AG04449 (cell line): ENCODE data around the gene VAC14.

Experiments
- CTCF ChIA-PET: fragments of 350-600 bp; formaldehyde crosslinking; extraction: SDS; loops from one replicate; lab custom pipeline; 2021; ENCODE audit warnings: antibody characterized with exemption; lab: Yijun Ruan, JAX
- POLR2A ChIA-PET: fragments of 400-600, 350-600 bp; formaldehyde crosslinking; extraction: SDS; loops from one replicate; lab custom pipeline; 2020; ENCODE audit warnings: antibody characterized with exemption, inconsistent platforms; lab: Yijun Ruan, JAX
- DNase-seq: peaks from one replicate; pipeline ENCODE4 v3.0.0-alpha.2; 2010; ENCODE audit warnings: low read depth, low spot score
- H3K4me3 ChIP-seq: 2 replicates; pipeline ENCODE4 v1.5.1; 2011; ENCODE audit warnings: low read depth, mild to moderate bottlenecking, control low read depth, low read length
- CTCF ChIP-seq: IDR thresholded peaks from one replicate; pipeline ENCODE4 v1.5.1; 2011; ENCODE audit warnings: mild to moderate bottlenecking, moderate library complexity, low read length, control low read depth, inconsistent platforms; ENCODE audit not compliant: insufficient read depth; ENCODE audit errors: missing control alignments

Gene VAC14

GRCh38 chr16:70661918-70662641, 138.9 kb downstream of the VAC14 start:
- POLR2A ChIA-PET: no interaction called here
- no peak for DNase-seq
- TF ChIP-seq CTCF: no peak
- CTCF ChIA-PET: interaction anchor here (0.7 to 2.2 kb wide), 4 partner anchors 9 to 293 kb away, joined by 3 to 11 read pairs (median 6); no protein-coding TSS in a partner anchor
- H3K4me3 ChIP-seq: no peak overlapping the region

GRCh38 chr16:70661534-70661917, 139.4 kb downstream of the VAC14 start:
- no peak overlapping the region for H3K4me3 ChIP-seq
- ChIA-PET POLR2A (no interaction called here), CTCF (interaction anchor here (1.1 to 2.2 kb wide), 3 partner anchors 8 to 293 kb away, joined by 3 to 11 read pairs (median 10); no protein-coding TSS in a partner anchor)
- no peak for DNase-seq
- TF ChIP-seq CTCF: no peak

- no peak overlapping the region for H3K4me3 ChIP-seq
- ChIA-PET CTCF (interaction anchor here (8.7 kb wide), 1 partner anchor 110 kb away, joined by 80 read pairs; no protein-coding TSS in a partner anchor), POLR2A (no interaction called here)
- TF ChIP-seq CTCF: no peak
- no peak for DNase-seq
Measured at GRCh38 chr16:70660672-70661350, 140.1 kb downstream of the VAC14 start.

- ChIA-PET POLR2A (interaction anchor here (1.1 kb wide), 1 partner anchor 9 kb away, joined by 5 read pairs; no protein-coding TSS in a partner anchor), CTCF (interaction anchor here (1.0 to 8.7 kb wide), 2 partner anchors 111 to 131 kb away, joined by 3 to 80 read pairs; no protein-coding TSS in a partner anchor)
- no peak overlapping the region for H3K4me3 ChIP-seq
- no peak for DNase-seq
- TF ChIP-seq CTCF: no peak
Measured at GRCh38 chr16:70659953-70660671, 140.8 kb downstream of the VAC14 start.

- no peak overlapping the region for H3K4me3 ChIP-seq
- TF ChIP-seq CTCF: no peak
- ChIA-PET POLR2A (interaction anchor here (1.1 kb wide), 1 partner anchor 9 kb away, joined by 5 read pairs; no protein-coding TSS in a partner anchor), CTCF (interaction anchor here (1.0 to 8.7 kb wide), 3 partner anchors 10 to 131 kb away, joined by 3 to 80 read pairs (median 3); no protein-coding TSS in a partner anchor)
- no peak for DNase-seq
Measured at GRCh38 chr16:70659546-70659945, 141.4 kb downstream of the VAC14 start.

- ChIA-PET CTCF (interaction anchor here (1.0 to 8.7 kb wide), 3 partner anchors 11 to 130 kb away, joined by 3 to 80 read pairs (median 3); no protein-coding TSS in a partner anchor), POLR2A (no interaction called here)
- no peak overlapping the region for H3K4me3 ChIP-seq
- DNase-seq: no peak
- no peak for TF ChIP-seq CTCF
Measured at GRCh38 chr16:70658921-70659320, 142.0 kb downstream of the VAC14 start.
